SH-SY5Y (cell line): Measurements from ENCODE around the gene IL2RA.

Experiments
- GATA2 ChIP-seq: IDR thresholded peaks from 2 replicates; pipeline ENCODE4 v1.6.1; 2011; ENCODE audit warnings: mild to moderate bottlenecking, low read depth, low read length
- GATA3 ChIP-seq: IDR thresholded peaks from 2 replicates; pipeline ENCODE4 v1.6.1; 2011; ENCODE audit warnings: low read depth, mild to moderate bottlenecking, low read length, moderate library complexity

GRCh38 chr10:6072215-6072934 is 10.2 kb upstream of the IL2RA start:
- TF ChIP-seq GATA2 (no peak), GATA3 (no peak)
